Endothelial cell (in vitro differentiated cells): ENCODE results near the gene CCDC88A. TPM values are rescaled to one million over a fixed set of nuclear protein-coding genes. Genes with fewer than 3 reads are reported as not detected.
"Not testable (repeated sequence)": the region's sequence is repeated elsewhere in the genome, so short reads cannot be mapped to it uniquely, and the experiment has no call there.

Source experiments
- DNase-seq: peaks from one replicate; pipeline ENCODE4 v3.0.0; 2021; ENCODE audit warnings: low spot score
- H3K27ac Mint-ChIP-seq: one replicate; pipeline ENCODE4 v1.8.0; 2021; ENCODE audit warnings: mixed read lengths, inconsistent platforms; ENCODE audit not compliant: unreplicated experiment
- H3K27me3 Mint-ChIP-seq: one replicate; pipeline ENCODE4 v1.8.0; 2021; ENCODE audit warnings: mild to moderate bottlenecking, moderate library complexity, mixed read lengths, inconsistent platforms; ENCODE audit not compliant: unreplicated experiment
- H3K36me3 Mint-ChIP-seq: one replicate; pipeline ENCODE4 v1.8.0; 2021; ENCODE audit warnings: mild to moderate bottlenecking, low read depth, mixed read lengths, inconsistent platforms; ENCODE audit not compliant: unreplicated experiment
- H3K4me1 Mint-ChIP-seq: one replicate; pipeline ENCODE4 v1.8.0; 2021; ENCODE audit warnings: mild to moderate bottlenecking, mixed read lengths, inconsistent platforms; ENCODE audit not compliant: unreplicated experiment
- H3K4me3 Mint-ChIP-seq: one replicate; pipeline ENCODE4 v1.8.0; 2021; ENCODE audit warnings: mild to moderate bottlenecking, mixed read lengths, inconsistent platforms; ENCODE audit not compliant: unreplicated experiment
- H3K9me3 Mint-ChIP-seq: one replicate; pipeline ENCODE4 v1.8.0; 2021; ENCODE audit warnings: mixed read lengths, inconsistent platforms; ENCODE audit not compliant: unreplicated experiment
- total RNA-seq: library from RNA; stranded (reverse); fragmentation: NEBNext Ultra II Directional; extraction: Animal tissue kit (Norgen Biotek cat#: 25700); gene quantifications from one replicate; pipeline ENCODE4 v1.2.1, GENCODE V29; 2021; ENCODE audit not compliant: unreplicated experiment
- TF ChIP-seq, protein P1 (sequence below): fragments of 200-600 bp; sonication (generic); IDR thresholded peaks from one replicate; pipeline ENCODE4 v1.5.0; 2021; ENCODE audit warnings: antibody characterized with exemption; ENCODE audit not compliant: unreplicated experiment

Gene CCDC88A
- total RNA-seq, 1 donor from 2014 or later: 98.7 TPM

DNA sequence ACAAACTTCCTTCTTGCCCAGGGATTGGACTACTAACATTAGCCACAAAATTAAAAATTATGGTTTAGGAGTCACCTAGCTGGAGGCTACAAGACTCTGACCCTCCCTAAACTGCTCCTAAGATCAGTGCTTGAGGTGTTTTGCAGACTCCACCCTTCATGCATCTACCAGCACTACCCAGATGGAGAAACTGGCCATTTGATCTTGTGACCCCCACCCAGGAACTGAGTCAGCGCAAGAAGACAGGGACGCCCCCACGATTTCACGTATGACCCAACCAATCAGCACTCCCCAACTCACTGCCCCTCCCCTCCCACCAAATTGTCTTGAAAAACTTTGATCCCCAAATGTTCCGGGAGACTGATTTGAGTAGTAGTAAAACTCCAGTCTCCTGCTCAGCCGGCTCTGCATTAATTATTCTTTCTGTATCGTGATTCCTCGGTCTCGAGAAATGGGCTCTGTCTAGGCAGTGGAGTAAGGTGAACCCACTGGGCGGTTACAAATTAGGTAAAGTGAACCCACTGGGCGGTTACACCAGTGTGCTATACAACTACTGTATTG, 40.1 kb upstream of the CCDC88A start:
- Mint-ChIP-seq H3K27me3 (peaks cover 7% of the 10 kb centered on the region), H3K9me3 (no peaks in the 10 kb centered on the region), H3K36me3 (no peaks in the 10 kb centered on the region), H3K4me1 (no peaks in the 10 kb centered on the region), H3K27ac (no peak overlapping the region), H3K4me3 (no peak overlapping the region)
- no peak for DNase-seq
- TF ChIP-seq, protein P1, sequence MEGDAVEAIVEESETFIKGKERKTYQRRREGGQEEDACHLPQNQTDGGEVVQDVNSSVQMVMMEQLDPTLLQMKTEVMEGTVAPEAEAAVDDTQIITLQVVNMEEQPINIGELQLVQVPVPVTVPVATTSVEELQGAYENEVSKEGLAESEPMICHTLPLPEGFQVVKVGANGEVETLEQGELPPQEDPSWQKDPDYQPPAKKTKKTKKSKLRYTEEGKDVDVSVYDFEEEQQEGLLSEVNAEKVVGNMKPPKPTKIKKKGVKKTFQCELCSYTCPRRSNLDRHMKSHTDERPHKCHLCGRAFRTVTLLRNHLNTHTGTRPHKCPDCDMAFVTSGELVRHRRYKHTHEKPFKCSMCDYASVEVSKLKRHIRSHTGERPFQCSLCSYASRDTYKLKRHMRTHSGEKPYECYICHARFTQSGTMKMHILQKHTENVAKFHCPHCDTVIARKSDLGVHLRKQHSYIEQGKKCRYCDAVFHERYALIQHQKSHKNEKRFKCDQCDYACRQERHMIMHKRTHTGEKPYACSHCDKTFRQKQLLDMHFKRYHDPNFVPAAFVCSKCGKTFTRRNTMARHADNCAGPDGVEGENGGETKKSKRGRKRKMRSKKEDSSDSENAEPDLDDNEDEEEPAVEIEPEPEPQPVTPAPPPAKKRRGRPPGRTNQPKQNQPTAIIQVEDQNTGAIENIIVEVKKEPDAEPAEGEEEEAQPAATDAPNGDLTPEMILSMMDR: no peak

DNA sequence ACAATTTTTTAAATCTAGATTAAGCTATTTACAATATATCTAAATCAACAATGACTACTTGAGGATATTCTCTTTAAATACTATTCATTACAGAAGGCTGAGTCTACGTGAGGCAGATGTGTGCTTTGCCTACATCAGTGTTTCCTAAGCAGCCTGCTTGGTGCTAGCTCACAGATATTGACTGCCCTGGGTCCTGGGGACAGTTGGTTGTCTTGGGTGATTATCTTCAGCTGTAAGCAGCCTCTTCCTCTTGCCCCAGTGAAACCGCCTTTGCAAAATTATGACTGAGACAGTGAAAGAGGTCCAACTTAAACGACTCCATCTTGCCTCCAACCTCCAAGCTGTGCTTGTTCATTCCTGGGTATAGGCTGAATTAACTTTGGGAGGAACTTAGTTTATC, 39.6 kb upstream of the CCDC88A start:
- TF ChIP-seq, protein P1: no peak
- Mint-ChIP-seq H3K4me1 (no peaks in the 10 kb centered on the region), H3K4me3 (no peak overlapping the region), H3K27ac (no peak overlapping the region), H3K36me3 (no peaks in the 10 kb centered on the region), H3K27me3 (peaks cover 7% of the 10 kb centered on the region), H3K9me3 (no peaks in the 10 kb centered on the region)
- DNase-seq: no peak

DNA sequence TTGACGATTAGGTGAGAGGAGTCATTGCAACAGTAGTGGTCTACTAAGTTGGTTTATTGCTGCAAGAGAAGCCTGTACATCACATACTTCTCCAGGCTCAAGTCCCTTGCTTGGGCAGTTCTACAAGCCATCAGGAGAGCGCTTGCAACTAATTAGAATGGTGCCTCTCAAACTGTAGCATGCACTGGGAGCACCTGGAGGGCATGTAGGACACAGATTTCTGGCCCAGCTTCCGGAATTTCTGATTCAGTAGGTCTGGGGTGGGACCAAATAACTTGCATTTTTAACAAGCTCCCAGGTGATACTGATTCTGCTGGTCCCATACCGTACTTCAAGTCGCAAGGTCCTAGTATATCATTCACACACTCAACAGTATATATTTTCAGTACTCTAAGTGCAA, 34.5 kb upstream of the CCDC88A start:
- no peaks in the 10 kb centered on the region for H3K36me3 Mint-ChIP-seq
- DNase-seq: no peak
- no peaks in the 10 kb centered on the region for H3K9me3 Mint-ChIP-seq
- H3K27me3 Mint-ChIP-seq: peaks cover 1% of the 10 kb centered on the region
- H3K4me3 Mint-ChIP-seq: no peak overlapping the region
- TF ChIP-seq, protein P1: no peak
- H3K27ac Mint-ChIP-seq: no peak overlapping the region
- H3K4me1 Mint-ChIP-seq: peaks cover 7% of the 10 kb centered on the region

DNA sequence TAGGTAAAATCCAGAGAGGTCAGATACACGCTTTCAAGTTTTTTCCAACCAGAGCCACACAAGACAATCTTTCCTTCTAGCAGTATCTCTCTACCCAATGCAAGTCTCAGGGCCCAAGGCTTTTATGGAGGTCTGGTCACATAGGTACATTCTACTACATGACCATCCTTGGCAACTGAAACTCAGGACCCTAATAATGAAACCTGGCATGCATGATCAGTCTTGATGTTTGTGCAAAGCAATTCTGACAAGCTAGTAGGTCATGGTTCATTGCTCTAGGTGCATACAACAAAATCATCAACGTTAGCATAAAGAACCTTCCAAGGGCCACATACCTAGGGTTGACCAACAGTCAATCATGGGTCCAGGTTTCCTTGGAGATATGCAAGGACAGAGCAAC, 33.2 kb upstream of the CCDC88A start:
- H3K9me3 Mint-ChIP-seq: no peaks in the 10 kb centered on the region
- H3K4me3 Mint-ChIP-seq: no peak overlapping the region
- H3K27ac Mint-ChIP-seq: no peak overlapping the region
- TF ChIP-seq, protein P1: no peak
- H3K4me1 Mint-ChIP-seq: peaks cover 7% of the 10 kb centered on the region
- no peak for DNase-seq
- peaks cover 1% of the 10 kb centered on the region for H3K27me3 Mint-ChIP-seq
- H3K36me3 Mint-ChIP-seq: no peaks in the 10 kb centered on the region

DNA sequence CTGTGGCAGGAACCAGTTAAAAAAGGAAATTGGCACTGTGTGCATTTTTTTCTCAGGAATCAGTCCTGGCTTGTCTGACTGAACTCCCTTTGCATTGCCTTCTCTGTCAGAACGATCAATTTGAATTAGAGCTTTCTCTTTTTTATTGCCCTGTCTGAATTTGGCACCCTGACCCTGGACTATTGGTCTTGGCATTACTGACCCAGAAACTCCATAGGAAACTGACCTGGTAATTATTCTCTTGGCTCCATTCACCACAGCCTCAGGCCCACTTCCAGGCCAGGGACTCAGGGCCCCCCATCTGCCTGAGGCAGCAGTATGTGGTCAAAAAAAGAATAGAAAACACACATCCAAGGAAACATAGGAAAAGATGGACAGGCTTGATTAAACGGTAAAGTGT, 32.0 kb upstream of the CCDC88A start:
- Mint-ChIP-seq H3K36me3 (no peaks in the 10 kb centered on the region), H3K27ac (no peak overlapping the region)

DNA sequence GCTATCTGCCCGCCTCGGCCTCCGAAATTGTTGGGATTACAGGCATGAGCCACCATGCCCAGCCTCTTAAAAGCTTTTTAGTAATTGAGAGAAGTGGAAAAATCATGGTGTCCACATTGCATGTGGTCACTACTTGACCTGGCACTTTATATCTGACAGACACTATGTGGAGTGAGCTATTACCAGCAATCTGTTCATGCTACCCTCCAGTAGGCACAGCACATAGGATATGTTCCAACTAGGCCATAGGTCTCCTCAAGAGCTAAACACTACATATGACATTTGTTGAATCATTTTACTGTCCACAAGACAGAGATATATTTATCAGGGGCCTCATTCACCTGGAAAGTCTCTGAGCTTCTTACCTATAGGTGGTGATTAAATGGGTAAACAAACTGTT, 30.4 kb upstream of the CCDC88A start:
- H3K4me3 Mint-ChIP-seq, H3K4me1 Mint-ChIP-seq, H3K9me3 Mint-ChIP-seq, H3K27me3 Mint-ChIP-seq, DNase-seq, H3K27ac Mint-ChIP-seq, H3K36me3 Mint-ChIP-seq: not testable (repeated sequence)

More for the DNA sequence above, 32.0 kb upstream of the CCDC88A start:
- TF ChIP-seq, protein P1: no peak
- no peak for DNase-seq
- H3K4me3 Mint-ChIP-seq: no peak overlapping the region
- no peaks in the 10 kb centered on the region for H3K9me3 Mint-ChIP-seq
- peaks cover 1% of the 10 kb centered on the region for H3K27me3 Mint-ChIP-seq
- H3K4me1 Mint-ChIP-seq: peaks cover 7% of the 10 kb centered on the region

DNA sequence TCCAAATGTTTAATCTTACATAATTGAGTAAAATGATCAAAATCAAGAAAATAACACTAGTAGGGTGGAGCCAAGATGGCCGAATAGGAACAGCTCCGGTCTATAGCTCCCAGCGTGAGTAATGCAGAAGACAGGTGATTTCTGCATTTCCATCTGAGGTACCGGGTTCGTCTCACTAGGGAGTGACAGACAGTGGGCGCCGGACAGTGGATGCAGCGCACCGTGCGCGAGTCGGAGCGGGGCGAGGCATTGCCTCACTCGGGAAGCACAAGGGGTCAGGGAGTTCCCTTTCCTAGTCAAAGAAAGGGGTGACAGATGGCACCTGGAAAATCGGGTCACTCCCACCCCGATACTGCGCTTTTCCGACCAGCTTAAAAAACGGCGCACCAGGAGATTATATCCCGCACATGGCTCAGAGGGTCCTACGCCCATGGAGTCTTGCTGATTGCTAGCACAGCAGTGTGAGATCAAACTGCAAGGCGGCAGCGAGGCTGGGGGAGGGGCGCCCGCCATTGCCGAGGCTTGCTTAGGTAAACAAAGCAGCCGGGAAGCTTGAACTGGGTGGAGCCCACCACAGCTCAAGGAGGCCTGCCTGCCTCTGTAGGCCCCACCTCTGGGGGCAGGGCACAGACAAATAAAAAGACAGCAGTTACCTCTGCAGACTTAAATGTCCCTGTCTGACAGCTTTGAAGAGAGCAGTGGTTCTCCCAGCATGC, 22.5 kb upstream of the CCDC88A start:
- H3K4me1 Mint-ChIP-seq, H3K9me3 Mint-ChIP-seq, H3K27me3 Mint-ChIP-seq, H3K4me3 Mint-ChIP-seq, H3K36me3 Mint-ChIP-seq, DNase-seq, H3K27ac Mint-ChIP-seq: not testable (repeated sequence)
